Peyer's patch (tissue), 4 donors: ENCODE measurements around the gene TMCC1.

Source experiments
- POLR2A ChIP-seq, 2 donors: fragments of 450-650 bp; IDR thresholded peaks; one replicate each; pipeline ENCODE4 v1.5.1; 2017; ENCODE audit warnings: antibody characterized with exemption in 2 of 2, mild to moderate bottlenecking in 2 of 2, moderate library complexity in 2 of 2
- TF ChIP-seq, protein P1 (sequence below), 6 experiments: fragments of 450-650 bp in 4 of 6; fragments of 200-600 bp in 2 of 6; sonication (generic) in 1 of 6; IDR thresholded peaks; one replicate each; pipeline ENCODE4 v1.5.1; 2017 to 2019; ENCODE audit warnings: antibody characterized with exemption in 6 of 6, mild to moderate bottlenecking in 3 of 6, moderate library complexity in 1 of 6

DNA sequence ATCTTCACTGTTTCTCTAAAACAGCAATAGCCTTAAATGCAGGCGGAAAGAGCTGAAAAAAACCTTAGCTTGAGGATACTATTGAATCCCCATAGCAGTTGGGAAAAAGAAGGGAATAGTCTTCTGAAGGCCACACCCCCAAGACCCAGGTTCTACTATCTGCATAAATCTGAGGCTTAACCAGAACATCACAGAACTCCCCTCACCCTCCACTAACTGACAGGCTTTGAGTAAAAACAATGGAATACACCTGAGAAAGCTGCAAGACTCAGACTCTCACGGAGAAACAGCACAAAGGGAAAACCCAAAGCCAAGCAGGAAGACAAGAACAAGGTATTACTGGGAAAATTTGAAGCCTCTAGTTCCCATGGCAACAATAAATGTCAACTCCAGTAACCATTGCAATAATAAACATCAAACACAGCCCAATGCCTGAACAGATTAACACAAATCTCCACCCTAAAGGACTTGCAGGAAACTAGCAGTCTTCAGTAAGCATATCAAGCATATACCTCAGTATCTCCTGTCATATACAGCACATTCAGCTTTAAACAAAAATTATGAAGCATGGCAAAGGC, 56.4 kb downstream of the TMCC1 start:
- TF ChIP-seq, protein P1, sequence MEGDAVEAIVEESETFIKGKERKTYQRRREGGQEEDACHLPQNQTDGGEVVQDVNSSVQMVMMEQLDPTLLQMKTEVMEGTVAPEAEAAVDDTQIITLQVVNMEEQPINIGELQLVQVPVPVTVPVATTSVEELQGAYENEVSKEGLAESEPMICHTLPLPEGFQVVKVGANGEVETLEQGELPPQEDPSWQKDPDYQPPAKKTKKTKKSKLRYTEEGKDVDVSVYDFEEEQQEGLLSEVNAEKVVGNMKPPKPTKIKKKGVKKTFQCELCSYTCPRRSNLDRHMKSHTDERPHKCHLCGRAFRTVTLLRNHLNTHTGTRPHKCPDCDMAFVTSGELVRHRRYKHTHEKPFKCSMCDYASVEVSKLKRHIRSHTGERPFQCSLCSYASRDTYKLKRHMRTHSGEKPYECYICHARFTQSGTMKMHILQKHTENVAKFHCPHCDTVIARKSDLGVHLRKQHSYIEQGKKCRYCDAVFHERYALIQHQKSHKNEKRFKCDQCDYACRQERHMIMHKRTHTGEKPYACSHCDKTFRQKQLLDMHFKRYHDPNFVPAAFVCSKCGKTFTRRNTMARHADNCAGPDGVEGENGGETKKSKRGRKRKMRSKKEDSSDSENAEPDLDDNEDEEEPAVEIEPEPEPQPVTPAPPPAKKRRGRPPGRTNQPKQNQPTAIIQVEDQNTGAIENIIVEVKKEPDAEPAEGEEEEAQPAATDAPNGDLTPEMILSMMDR (IDR thresholded peaks at IDR 0.05), result no peak
- TF ChIP-seq POLR2A (IDR thresholded peaks at IDR 0.05), result no peak
